GM12864 (cell line): ENCODE data around the gene MYRIP.

Source experiments
- DNase-seq: peaks from one replicate; pipeline ENCODE4 v3.0.0-alpha.2; 2011; ENCODE audit warnings: low read depth
- H3K4me3 ChIP-seq: 2 replicates; pipeline ENCODE4 v1.5.1; 2011; ENCODE audit warnings: mild to moderate bottlenecking, low read depth, low read length, control low read depth
- CTCF ChIP-seq: IDR thresholded peaks from 2 replicates; pipeline ENCODE4 v1.5.1; 2011; ENCODE audit warnings: low read depth, mild to moderate bottlenecking, moderate library complexity, low read length, control low read depth, inconsistent platforms; ENCODE audit errors: missing control alignments

The MYRIP gene

GRCh38 chr3:40243056-40243455 lies 433.6 kb downstream of the MYRIP start:
- TF ChIP-seq CTCF, result no peak
- H3K4me3 ChIP-seq, result no peak overlapping the region
- DNase-seq, result no peak

DNA sequence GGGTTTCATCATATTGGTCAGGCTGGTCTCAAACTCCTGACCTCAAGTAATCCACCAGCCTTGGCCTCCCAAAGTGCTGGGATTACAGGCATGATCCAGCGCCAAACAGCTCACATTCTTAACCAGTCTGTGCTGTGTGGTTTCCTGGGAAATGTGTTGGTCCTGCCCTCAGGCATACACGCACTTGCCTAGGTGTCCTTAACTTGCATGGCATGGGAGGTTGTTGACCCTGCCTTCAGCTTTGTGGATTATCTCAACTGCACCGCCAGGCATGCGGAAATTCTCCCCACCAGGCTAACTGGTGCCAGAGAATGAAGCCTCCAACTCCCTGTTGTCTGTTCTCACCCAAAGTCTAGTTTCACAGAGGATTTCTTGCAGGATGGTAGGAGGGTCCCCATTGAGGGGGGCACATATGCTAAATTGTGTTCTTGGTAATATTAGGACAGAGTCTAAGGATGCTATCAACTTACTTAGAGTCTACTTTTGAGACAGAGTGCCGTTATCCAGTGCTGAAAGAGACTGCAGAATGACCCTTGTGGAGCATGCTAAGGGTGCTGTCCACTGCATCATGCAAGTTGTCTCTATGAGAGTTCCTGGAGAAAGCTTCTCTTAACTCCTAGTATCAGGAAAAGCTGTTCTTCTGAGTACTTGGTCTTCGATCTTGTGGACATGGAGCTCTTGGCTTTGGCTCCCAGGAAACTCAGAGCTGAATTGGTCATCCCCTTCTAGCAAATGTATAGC lies 438.5 kb downstream of the MYRIP start:
- no peak for TF ChIP-seq CTCF
- DNase-seq, result no peak
- H3K4me3 ChIP-seq, result no peak overlapping the region

DNA sequence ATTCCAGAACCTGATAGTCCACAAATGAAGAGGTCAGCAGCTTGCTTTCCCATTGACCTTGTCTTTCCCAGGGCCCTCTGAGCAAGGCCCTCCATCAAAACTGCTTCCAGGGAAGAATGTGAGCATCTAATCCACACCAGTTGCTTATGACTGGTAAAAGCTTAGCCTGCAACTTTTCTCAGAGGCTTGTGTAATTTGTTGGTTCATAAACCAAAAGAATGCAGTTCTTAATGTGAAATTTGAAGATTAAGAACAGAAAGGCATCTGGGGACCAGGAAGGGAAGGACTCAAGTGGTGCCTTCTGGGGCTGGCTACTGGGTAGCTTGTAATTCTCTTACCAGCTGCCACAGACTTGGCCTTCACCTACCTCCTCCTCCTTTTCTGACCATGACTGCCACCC lies 439.2 kb downstream of the MYRIP start:
- TF ChIP-seq CTCF, result no peak
- no peak overlapping the region for H3K4me3 ChIP-seq
- no peak for DNase-seq

DNA sequence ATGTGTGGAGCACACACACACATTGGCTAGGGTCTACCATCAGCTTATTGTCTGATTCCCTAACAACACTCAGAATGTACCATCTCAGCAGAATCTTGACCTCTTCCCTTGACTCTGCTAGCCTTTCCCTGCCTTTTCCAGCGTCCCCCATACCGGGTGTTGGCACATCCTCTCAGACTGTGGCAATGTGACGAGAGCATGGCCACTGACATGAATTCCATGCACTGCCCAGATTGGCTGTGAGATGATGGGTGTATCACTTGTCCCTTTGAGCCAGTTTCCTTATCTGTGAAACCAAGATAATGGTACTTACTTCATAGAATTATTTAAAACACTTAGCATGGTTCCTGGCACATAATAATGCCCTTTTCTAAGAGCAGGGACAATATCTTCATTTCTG lies 439.8 kb downstream of the MYRIP start:
- no peak for TF ChIP-seq CTCF
- DNase-seq, result no peak
- H3K4me3 ChIP-seq, result no peak overlapping the region

- H3K4me3 ChIP-seq, result no peak overlapping the region
- TF ChIP-seq CTCF, result no peak
- DNase-seq, result no peak
Observed at GRCh38 chr3:40254491-40254890, 445.1 kb downstream of the MYRIP start.

DNA sequence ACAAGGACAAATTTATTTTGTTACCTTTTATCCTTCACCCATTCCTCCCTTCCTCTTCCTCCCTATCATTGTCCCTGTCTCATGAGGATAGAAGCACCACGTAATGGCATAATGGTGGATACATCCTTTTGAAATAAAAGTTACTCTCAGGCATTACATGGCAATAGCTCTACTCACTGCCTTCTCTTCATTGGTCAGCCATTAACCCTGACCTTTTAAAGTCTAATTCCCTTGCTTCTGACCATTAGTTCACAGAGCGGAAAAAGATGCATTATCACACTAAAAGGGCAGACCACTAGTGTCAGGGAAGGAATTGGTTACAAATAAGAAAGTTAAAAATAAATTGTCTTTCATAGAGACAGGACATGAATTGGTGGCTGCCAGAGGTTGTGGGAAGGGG lies 445.5 kb downstream of the MYRIP start:
- DNase-seq, result no peak
- no peak overlapping the region for H3K4me3 ChIP-seq
- no peak for TF ChIP-seq CTCF

DNA sequence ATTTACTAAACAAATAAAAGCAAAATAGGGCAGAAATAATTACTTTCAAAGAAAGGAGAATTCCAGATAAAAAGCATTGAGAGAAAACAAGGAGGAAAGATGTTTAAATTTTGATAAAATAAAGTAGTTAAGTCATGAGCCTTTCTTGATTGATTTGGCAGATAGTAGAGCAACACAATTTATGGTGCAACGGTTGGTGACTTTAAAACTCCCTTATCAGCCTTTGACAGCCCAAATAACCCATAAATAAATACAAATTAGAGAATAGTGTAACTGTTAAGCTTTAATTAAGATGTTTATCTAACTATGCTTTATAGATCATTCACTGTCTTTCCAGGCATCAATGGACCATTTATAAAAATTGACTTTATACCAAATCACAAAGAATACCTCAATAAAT lies 446.1 kb downstream of the MYRIP start:
- no peak for TF ChIP-seq CTCF
- no peak overlapping the region for H3K4me3 ChIP-seq
- no peak for DNase-seq
